OCI-LY1 (cell line): ENCODE measurements around the gene TSKU.

Source experiments
- H2AFZ ChIP-seq: fragments of 200-600 bp; sonication (generic), shearing (Covaris generic); 2 replicates; pipeline ENCODE4 v1.6.0; 2014; ENCODE audit warnings: antibody characterized with exemption, mild to moderate bottlenecking, low read length
- H3F3A ChIP-seq: fragments of 200-600 bp; sonication (generic), shearing (Covaris generic); 2 replicates; pipeline ENCODE4 v1.6.0; 2014; ENCODE audit warnings: mild to moderate bottlenecking, antibody characterized with exemption, low read length, moderate library complexity; ENCODE audit not compliant: insufficient read depth
- H3K27ac ChIP-seq: fragments of 200-600 bp; sonication (generic); 2 replicates; pipeline ENCODE4 v1.5.1; 2014; ENCODE audit warnings: low read length, mixed run types, mild to moderate bottlenecking, low read depth; ENCODE audit not compliant: poor library complexity, severe bottlenecking
- H3K27me3 ChIP-seq: fragments of 200-600 bp; sonication (generic); 2 replicates; pipeline ENCODE4 v1.6.0; 2014; ENCODE audit warnings: antibody characterized with exemption, mild to moderate bottlenecking, low read length, moderate library complexity; ENCODE audit not compliant: insufficient read depth
- H3K36me3 ChIP-seq: fragments of 200-600 bp; sonication (generic); 2 replicates; pipeline ENCODE4 v1.6.1; 2014; ENCODE audit warnings: mild to moderate bottlenecking, antibody characterized with exemption, low read length, moderate library complexity, mixed read lengths; ENCODE audit not compliant: insufficient read depth
- H3K4me1 ChIP-seq: fragments of 200-600 bp; sonication (generic); 2 replicates; pipeline ENCODE4 v1.5.1; 2014; ENCODE audit warnings: mild to moderate bottlenecking, low read length, moderate library complexity; ENCODE audit not compliant: insufficient read depth, severe bottlenecking
- H3K4me2 ChIP-seq: fragments of 200-600 bp; sonication (generic), shearing (Covaris generic); 2 replicates; pipeline ENCODE4 v1.6.1; 2014; ENCODE audit warnings: low read length
- H3K4me3 ChIP-seq: fragments of 200-600 bp; sonication (generic); 2 replicates; pipeline ENCODE4 v1.5.1; 2014; ENCODE audit warnings: low read length, low read depth, mild to moderate bottlenecking, mixed read lengths; ENCODE audit not compliant: poor library complexity, severe bottlenecking
- H3K79me2 ChIP-seq: fragments of 200-600 bp; shearing (Covaris generic); 2 replicates; pipeline ENCODE4 v1.6.1; 2016; ENCODE audit warnings: mixed run types, low read length, mixed read lengths; ENCODE audit not compliant: insufficient read depth
- H3K9ac ChIP-seq: fragments of 200-600 bp; sonication (generic), shearing (Covaris generic); 2 replicates; pipeline ENCODE4 v1.6.1; 2014; ENCODE audit warnings: mild to moderate bottlenecking, low read length, mixed read lengths
- H3K9me2 ChIP-seq: fragments of 200-600 bp; sonication (generic), shearing (Covaris generic); 2 replicates; pipeline ENCODE4 v1.6.1; 2014; ENCODE audit warnings: low read depth, mild to moderate bottlenecking, low read length, mixed read lengths
- H3K9me3 ChIP-seq: fragments of 200-600 bp; shearing (Covaris generic); 2 replicates; pipeline ENCODE4 v1.6.1; 2014; ENCODE audit warnings: low read length, mixed read lengths
- H4K20me1 ChIP-seq: fragments of 200-600 bp; sonication (generic), shearing (Covaris generic); 2 replicates; pipeline ENCODE4 v1.6.0; 2016; ENCODE audit warnings: mild to moderate bottlenecking, low read length; ENCODE audit not compliant: insufficient read depth
- EZH2 ChIP-seq: fragments of 200-600 bp; sonication (generic), shearing (Covaris generic); IDR thresholded peaks from 2 replicates; pipeline ENCODE4 v1.8.0; 2017; ENCODE audit warnings: borderline replicate concordance, mixed run types, mild to moderate bottlenecking, antibody characterized with exemption, low read length, moderate library complexity, mixed read lengths
- TF ChIP-seq, protein P1 (sequence below): fragments of 200-600 bp; sonication (generic), shearing (Covaris generic); IDR thresholded peaks from 2 replicates; pipeline ENCODE4 v1.5.1; 2017; ENCODE audit warnings: mild to moderate bottlenecking, antibody characterized with exemption, low read length, moderate library complexity, mixed read lengths

Gene TSKU

DNA sequence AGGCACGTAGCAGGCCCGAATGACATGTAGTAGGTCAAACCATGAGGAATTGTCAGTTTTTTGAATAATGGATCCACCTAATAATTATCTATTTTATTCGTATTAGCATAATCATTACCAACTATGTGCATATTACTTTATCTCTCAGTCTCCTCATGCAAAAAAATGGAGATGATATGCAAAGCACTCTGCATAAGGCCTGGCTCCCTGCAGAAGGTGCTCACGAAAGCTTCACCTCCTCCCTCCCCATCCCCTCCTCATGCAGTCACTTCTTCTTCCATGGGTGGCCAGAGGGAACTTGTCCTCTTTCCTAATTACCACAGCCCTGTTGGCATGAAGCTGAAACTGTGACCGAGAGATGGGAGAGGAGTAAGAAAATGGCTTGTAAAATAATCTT lies 20.8 kb upstream of the TSKU start:
- Histone ChIP-seq H3K4me3 (no peak overlapping the region), H3F3A (no peaks in the 10 kb centered on the region), H3K27ac (no peak overlapping the region), H3K4me2 (no peak overlapping the region), H3K9ac (no peak overlapping the region), H3K79me2 (no peaks in the 10 kb centered on the region), H3K9me2 (no peaks in the 10 kb centered on the region), H3K9me3 (no peaks in the 10 kb centered on the region), H2AFZ (no peak overlapping the region), H4K20me1 (no peaks in the 10 kb centered on the region), H3K27me3 (no peaks in the 10 kb centered on the region; the same call in 1 of the 2 replicates), H3K36me3 (no peaks in the 10 kb centered on the region), H3K4me1 (no peaks in the 10 kb centered on the region)
- TF ChIP-seq, protein P1, sequence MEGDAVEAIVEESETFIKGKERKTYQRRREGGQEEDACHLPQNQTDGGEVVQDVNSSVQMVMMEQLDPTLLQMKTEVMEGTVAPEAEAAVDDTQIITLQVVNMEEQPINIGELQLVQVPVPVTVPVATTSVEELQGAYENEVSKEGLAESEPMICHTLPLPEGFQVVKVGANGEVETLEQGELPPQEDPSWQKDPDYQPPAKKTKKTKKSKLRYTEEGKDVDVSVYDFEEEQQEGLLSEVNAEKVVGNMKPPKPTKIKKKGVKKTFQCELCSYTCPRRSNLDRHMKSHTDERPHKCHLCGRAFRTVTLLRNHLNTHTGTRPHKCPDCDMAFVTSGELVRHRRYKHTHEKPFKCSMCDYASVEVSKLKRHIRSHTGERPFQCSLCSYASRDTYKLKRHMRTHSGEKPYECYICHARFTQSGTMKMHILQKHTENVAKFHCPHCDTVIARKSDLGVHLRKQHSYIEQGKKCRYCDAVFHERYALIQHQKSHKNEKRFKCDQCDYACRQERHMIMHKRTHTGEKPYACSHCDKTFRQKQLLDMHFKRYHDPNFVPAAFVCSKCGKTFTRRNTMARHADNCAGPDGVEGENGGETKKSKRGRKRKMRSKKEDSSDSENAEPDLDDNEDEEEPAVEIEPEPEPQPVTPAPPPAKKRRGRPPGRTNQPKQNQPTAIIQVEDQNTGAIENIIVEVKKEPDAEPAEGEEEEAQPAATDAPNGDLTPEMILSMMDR = no peak
- TF ChIP-seq EZH2 = no peak

DNA sequence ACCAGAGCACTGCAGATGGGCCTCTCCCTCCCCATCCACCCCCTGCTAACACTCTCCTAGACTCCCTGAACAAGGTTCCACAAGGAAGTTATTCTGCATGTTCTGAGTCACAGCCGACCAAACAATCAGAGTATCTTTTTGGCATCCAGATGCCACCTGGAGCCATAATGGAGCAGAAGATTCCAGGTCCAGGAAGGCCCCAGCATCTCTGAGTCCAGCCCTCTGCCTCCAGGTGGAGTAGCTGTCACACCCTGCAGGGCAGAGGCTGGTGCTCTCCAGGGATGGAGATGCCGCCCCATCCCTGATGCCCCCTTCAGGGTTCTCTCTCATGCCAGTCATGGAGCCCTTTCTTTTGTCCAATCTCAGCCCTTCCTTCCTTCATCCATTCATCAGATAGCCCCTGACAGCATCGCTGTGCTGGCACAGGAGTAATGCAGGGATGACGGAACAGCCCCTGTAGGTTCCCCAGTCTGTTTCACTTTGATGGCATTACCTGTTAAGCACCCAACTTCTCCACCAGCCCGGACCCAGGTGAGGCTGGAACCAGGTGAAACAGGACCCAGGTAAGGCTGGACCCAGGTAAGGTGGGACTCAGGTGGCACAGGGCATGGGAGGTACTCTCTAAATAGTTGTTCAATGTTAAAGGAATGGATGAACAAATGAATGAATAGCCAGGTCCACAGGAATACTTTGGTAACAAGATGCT lies 20.1 kb upstream of the TSKU start:
- H3K4me3 ChIP-seq = no peak overlapping the region
- no peaks in the 10 kb centered on the region for H3K9me3 ChIP-seq
- H3K27me3 ChIP-seq = no peaks in the 10 kb centered on the region; the same call in 1 of the 2 replicates
- H3K4me2 ChIP-seq = no peak overlapping the region
- H2AFZ ChIP-seq = no peak overlapping the region
- no peaks in the 10 kb centered on the region for H3K79me2 ChIP-seq
- H4K20me1 ChIP-seq = no peaks in the 10 kb centered on the region
- H3K36me3 ChIP-seq = no peaks in the 10 kb centered on the region
- H3F3A ChIP-seq = no peaks in the 10 kb centered on the region
- H3K4me1 ChIP-seq = no peaks in the 10 kb centered on the region
- H3K9me2 ChIP-seq = no peaks in the 10 kb centered on the region
- no peak overlapping the region for H3K27ac ChIP-seq
- H3K9ac ChIP-seq = no peak overlapping the region
- TF ChIP-seq EZH2 = no peak
- TF ChIP-seq, protein P1 = no peak

DNA sequence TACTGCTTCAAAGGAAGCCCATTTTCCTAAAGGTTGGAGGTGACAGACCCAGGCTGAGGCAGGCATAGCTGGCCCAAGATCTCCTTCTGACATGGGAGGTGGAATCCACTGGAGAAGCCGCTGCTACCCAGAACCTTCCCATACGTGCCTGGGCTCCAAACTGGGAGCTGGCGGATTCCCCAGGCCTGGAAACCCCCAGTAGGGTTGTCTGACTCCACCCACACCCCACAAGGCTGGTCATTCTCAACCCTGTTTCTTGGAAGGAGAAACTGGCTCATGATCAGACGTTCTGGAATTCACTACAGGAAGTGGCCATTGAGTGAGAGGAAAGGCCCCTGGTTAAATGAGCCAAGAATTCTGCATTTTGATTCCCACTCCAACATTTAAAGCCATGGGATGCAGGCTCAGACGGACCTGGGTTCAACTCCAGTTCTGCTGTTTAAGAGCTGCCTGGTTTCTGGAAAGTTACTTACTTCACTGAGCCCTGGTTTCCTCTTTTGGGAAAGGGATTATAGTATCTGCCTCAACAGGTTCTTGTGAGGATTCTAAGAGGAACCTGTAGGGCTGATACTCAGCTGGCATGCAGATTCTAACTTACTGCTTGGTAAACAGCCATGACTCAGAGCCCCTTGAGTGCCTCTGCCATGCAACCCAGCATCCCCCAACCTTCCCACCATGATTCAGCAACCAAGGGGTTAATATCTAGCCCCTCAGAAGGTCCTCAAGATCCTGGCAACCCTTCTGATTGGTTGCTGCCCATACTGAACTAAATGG lies 19.4 kb upstream of the TSKU start:
- H3K27me3 ChIP-seq = no peaks in the 10 kb centered on the region; the same call in 1 of the 2 replicates
- no peaks in the 10 kb centered on the region for H3K79me2 ChIP-seq
- H3K4me2 ChIP-seq = no peak overlapping the region
- H3K9ac ChIP-seq = no peak overlapping the region
- H3K9me2 ChIP-seq = no peaks in the 10 kb centered on the region
- no peaks in the 10 kb centered on the region for H3K9me3 ChIP-seq
- H2AFZ ChIP-seq = no peak overlapping the region
- H3K27ac ChIP-seq = no peak overlapping the region
- H3K4me3 ChIP-seq = no peak overlapping the region
- no peaks in the 10 kb centered on the region for H4K20me1 ChIP-seq
- no peak for TF ChIP-seq EZH2
- TF ChIP-seq, protein P1 = no peak
- no peaks in the 10 kb centered on the region for H3K4me1 ChIP-seq
- H3K36me3 ChIP-seq = no peaks in the 10 kb centered on the region
- H3F3A ChIP-seq = no peaks in the 10 kb centered on the region
